ELR (cell line): Measurements from ENCODE around the gene ARSB.
"Not testable (repeated sequence)": the region's sequence is repeated elsewhere in the genome, so short reads cannot be mapped to it uniquely, and the experiment has no call there.

Source experiments
- DNase-seq: peaks from one replicate; pipeline ENCODE4 v3.0.0-alpha.2; 2015; ENCODE audit warnings: low read depth

ARSB gene

DNA sequence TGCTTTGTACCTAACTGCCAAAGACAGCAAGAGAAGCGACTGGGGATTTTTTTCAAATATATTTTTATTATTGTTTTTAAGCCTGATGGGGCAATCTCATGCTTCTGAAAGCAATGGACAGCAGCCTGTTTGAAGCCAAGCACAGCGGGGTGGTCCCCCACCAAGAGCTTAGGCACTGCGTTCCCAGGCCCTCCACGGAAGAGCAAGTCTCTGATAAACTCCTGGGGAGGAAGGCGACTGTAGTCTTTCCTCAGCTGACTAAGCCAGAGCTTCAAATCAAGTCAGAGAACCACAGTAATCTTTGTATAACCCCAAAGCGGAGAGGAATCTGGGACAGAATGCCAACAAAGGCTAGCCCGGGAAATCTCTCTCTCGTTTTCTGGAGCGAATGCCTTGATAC lies 54.4 kb downstream of the ARSB start:
- DNase-seq = no peak

DNA sequence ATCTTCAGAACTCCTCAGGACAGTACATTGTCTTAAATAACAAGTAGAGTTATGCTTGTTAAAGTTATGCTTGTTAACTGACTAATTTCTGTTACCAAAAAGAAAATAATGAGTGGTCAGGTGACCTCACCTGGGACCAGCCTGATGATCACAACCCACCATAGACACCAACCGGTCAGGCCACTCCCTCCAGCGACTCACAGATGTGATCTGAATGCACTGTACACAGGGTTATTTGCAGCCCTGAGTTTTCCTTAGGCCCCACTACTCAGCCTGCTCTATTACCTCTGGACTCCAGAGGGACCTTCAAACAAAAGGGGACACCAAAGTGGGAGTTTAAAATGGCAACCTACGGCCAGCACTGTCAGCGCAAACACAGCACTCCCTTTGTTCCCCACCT lies 55.3 kb downstream of the ARSB start:
- DNase-seq = peak; percentile 12

- peak; percentile 39 for DNase-seq
Observed at GRCh38 chr5:78927657-78928282, 57.3 kb downstream of the ARSB start.

GRCh38 chr5:78926252-78926651 lies 58.9 kb downstream of the ARSB start:
- DNase-seq = no peak

GRCh38 chr5:78925129-78925876 lies 59.8 kb downstream of the ARSB start:
- DNase-seq = no peak

- no peak for DNase-seq
Observed at GRCh38 chr5:78923622-78923970, 61.5 kb downstream of the ARSB start.

GRCh38 chr5:78922879-78923621 lies 62.1 kb downstream of the ARSB start:
- no peak for DNase-seq

- peak; percentile 26 for DNase-seq
Observed at GRCh38 chr5:78920604-78921003, 64.5 kb downstream of the ARSB start.

- no peak for DNase-seq
Observed at GRCh38 chr5:78919796-78920195, 65.3 kb downstream of the ARSB start.

- DNase-seq = no peak
Observed at GRCh38 chr5:78916044-78916443, 69.1 kb downstream of the ARSB start.

DNA sequence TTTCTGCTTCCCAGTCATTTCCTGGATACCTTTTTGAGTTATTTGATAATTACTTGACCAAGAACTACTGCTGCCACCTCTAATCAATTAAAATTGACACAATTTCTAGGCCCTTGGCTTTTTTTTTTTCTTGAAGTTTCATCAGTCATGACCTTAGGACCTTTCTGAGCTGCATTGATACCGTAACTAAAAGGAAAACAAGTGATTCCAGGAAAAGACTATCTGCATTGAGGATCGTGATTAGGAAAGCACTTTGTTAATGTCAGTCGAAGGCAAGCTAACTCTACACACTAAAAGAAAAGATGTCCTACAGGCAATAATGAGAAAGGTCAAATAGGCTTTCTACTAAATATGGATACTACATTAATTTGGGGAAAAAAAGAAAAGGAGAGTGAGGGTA lies 69.9 kb downstream of the ARSB start:
- DNase-seq = no peak

GRCh38 chr5:78912811-78913210 lies 72.3 kb downstream of the ARSB start:
- DNase-seq = no peak

DNA sequence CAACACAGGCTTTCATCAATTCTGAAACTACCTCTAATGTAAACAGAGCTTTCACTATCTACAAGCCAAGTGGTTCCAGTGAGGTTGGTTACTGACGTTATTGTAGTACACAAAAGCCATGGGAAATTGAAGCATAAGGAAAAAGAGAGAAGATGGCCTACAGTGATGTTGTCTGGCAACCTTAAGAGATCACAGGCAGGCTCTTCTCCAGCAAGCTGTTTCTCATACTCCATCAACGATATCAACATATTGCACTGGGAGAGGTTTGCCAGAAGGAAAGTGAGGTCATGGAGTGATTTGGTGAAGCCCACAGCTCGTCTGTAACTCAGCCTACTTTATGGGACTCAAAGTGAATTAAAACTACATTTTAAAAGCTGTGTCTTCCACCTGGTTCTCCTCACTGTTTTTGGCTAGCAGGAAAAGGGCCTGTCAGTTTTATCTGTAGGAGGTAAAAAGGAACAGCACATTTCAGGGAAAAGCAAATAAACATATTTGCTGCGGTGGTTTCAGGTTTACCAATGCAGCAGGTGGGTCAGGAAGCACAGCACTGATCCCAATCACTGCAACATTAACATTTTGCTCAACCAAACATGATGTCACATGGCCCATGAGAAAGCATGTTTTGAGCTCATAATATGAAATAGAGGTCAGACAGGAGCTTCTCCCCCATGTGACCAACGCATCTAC lies 72.9 kb downstream of the ARSB start:
- no peak for DNase-seq

DNA sequence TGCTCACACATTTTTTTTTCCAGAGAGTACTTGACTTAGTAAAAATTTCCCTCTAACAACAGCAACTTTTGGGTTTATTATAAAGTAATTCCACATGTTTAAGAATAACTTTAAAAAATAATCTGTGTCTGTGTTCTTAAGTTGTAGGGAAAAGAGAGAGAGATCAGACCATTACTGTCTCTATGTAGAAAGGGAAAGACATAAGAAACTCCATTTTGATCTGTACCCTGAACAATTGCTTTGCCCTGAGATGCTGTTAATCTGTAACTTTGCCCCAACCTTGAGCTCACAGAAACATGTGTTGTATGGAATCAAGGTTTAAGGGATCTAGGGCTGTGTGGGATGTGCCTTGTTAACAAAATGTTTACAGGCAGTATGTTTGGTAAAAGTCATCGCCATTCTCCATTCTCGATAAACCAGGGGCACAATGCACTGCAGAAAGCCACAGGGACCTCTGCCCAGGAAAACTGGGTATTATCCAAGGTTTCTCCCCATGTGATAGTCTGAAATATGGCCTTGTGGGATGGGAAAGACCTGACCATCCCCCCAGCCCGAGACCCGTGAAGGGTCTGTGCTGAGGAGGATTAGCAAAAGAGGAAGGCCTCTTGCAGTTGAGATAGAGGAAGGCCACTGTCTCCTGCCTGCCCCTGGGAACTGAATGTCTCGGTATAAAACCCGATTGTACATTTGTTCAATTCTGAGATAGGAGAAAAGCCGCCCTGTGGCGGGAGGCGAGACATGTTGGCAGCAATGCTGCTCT lies 75.7 kb downstream of the ARSB start:
- not testable (repeated sequence) for DNase-seq

DNA sequence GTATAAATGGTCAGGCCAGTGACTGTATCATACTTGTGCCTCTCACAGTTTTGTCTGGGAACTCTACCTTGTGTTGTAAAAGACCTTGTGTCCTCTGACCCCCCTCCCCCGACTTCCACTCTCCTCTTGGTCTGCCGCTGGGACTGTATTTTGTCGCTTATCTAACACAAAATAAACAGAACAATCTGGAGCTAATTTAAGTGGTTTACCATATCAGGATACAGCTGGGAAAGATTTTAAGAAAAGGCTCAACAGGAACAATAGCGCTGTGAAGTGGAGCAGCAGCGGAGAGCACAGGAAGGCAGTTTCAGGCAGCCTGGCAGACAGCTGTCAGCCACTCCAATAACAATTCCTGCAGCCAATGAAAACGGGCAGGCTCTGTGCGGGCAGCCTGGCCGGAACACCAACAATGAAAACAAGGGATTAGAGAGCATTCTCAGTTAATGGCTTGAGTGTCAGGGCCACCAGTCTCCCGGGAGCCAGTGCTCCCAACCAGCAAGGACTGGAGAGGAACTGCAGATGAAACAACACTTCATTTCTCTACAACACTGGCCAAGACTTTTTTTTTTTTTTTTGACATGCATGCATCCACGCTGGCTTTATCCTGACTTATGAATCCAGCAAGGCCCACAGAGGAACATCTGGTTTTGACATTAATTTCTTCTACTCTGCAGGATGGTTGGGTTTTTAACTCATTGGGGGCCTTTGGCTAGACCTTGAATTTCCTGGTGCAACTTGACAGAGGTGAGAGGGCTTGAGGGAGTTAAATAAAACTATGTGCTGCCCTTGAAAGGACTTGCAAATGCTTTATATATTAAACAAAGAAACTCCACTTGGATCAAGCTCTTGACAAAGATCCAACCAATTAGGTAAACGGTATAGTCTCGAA lies 76.7 kb downstream of the ARSB start:
- peak; percentile 39 for DNase-seq

DNA sequence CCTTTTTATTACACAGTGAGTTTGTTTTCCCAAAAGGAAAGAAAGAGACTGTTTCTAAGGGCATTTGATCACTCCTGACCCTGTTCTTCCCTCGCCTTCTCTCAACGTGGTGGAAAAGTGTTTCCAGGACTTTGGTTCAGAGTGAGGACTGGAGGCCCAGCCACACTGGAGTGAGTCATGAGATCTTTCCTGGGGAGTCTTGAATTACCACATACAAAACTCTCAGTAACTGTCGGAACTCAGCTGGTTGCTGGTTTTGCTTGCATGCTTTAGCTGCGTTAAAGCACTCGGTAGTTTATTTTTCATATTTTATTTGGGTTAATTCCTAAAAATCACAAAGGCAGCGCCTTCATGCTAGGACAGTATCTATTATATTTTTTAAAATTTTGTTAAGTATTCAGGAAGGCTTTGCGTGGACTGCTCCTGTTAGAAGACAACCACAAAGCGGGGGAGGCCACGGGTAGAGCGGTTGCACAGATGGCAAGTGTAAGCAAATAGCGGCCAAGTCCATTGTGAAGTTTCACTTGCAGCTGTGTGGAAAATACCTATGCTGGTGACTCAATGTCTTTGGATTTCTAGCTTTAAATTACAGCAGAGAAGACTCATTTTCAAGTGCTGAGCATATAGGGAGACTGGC lies 77.7 kb downstream of the ARSB start:
- DNase-seq = peak; percentile 88

DNA sequence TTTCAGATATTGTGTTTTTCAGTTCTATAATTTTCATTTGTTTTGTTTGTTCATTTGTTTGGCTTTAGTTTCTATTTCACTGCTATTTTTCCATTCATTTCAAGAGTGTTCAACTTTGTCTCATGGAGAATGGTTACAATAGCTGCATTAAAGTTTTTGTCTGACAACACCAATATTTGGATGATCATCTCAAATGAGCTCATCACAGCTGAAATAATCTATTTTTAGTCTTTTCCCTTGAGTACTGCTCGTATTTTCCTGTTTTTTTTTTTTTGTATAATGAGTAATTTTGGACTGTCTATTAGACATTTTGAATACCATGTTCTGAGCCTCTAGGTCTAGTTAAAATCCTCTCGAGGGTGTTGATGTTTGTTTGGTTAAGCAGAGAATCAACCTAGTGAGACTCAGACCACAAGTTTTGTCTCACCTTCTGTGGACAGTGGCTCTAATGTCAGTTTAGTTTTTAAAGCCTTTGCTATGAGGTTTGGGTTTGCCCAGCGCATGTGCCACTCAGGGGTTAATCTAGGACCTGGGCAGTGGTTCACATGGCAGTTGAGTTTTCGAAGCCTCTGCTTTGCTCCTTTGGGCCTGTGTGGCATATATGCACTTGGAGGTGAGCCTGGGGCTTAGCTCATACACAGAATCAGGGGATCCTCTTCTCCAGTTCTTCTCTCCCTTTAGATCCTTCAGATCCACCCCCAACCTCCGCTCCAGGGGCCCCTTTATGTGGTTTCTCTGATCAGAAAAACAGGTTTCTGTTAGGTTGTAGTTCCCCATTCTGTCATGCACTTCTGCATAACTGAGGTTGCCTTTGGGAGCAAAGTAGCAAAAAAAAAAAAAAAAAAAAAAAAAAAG lies 79.8 kb downstream of the ARSB start:
- no peak for DNase-seq

DNA sequence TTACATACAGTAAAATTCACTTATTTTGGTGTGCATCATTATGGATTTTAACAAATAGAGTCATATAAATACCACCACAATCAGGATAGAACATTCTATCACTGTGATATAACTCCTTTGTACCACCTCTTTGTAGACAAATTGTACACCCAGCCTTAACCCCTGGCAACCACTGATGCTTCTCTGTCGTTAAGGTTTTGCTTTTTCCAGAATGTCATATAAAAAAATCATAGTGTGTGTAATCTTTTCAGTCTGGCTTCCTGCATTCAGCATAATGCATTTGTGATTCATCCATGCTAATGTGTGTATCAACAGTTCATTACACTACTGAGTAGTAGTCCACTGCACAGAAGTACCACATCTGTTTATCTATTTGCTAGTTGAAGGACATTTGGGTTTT lies 81.2 kb downstream of the ARSB start:
- peak; percentile 63 for DNase-seq

GRCh38 chr5:78903353-78903752 lies 81.8 kb downstream of the ARSB start:
- DNase-seq = no peak
